ENCODE results near the gene DDX20.

The DDX20 gene

GRCh38 chr1:111719135-111719534 lies 36.6 kb upstream of the DDX20 start:
- in situ Hi-C loops (cut with MboI; ENCODE audit: low sequenced_read_pairs, unreplicated experiment), result no loop called here

GRCh38 chr1:111719674-111720132 lies 36.0 kb upstream of the DDX20 start:
- TF ChIP-seq CTCF (IDR thresholded peaks at IDR 0.05; ENCODE audit: borderline replicate concordance, control extremely low read depth, extremely low read depth, insufficient read depth, missing control alignments), result no peak
- DNase-seq (ENCODE audit: low spot score), result no peak
- in situ Hi-C loops (cut with MboI; ENCODE audit: low sequenced_read_pairs, unreplicated experiment), result no loop called here

More at GRCh38 chr1:111719135-111719534, 36.6 kb upstream of the DDX20 start:
- DNase-seq (ENCODE audit: low spot score), result no peak
- no peak for TF ChIP-seq CTCF (IDR thresholded peaks at IDR 0.05; ENCODE audit: borderline replicate concordance, control extremely low read depth, extremely low read depth, insufficient read depth, missing control alignments)

GRCh38 chr1:111720274-111720976 lies 35.3 kb upstream of the DDX20 start:
- no peak for TF ChIP-seq CTCF (IDR thresholded peaks at IDR 0.05; ENCODE audit: borderline replicate concordance, control extremely low read depth, extremely low read depth, insufficient read depth, missing control alignments)
- DNase-seq (ENCODE audit: low spot score), result no peak
- in situ Hi-C loops (cut with MboI; ENCODE audit: low sequenced_read_pairs, unreplicated experiment), result no loop called here

GRCh38 chr1:111720977-111721786 lies 34.5 kb upstream of the DDX20 start:
- in situ Hi-C loops (cut with MboI; ENCODE audit: low sequenced_read_pairs, unreplicated experiment), result no loop called here
- TF ChIP-seq CTCF (IDR thresholded peaks at IDR 0.05; ENCODE audit: borderline replicate concordance, control extremely low read depth, extremely low read depth, insufficient read depth, missing control alignments), result no peak
- no peak for DNase-seq (ENCODE audit: low spot score)

- in situ Hi-C loops (cut with MboI; ENCODE audit: low sequenced_read_pairs, unreplicated experiment), result no loop called here
- DNase-seq (ENCODE audit: low spot score), result no peak
- TF ChIP-seq CTCF (IDR thresholded peaks at IDR 0.05; ENCODE audit: borderline replicate concordance, control extremely low read depth, extremely low read depth, insufficient read depth, missing control alignments), result no peak
Observed at GRCh38 chr1:111723091-111723806, 32.5 kb upstream of the DDX20 start.

GRCh38 chr1:111723871-111724270 lies 31.8 kb upstream of the DDX20 start:
- in situ Hi-C loops (cut with MboI; ENCODE audit: low sequenced_read_pairs, unreplicated experiment), result no loop called here
- DNase-seq (ENCODE audit: low spot score), result no peak
- no peak for TF ChIP-seq CTCF (IDR thresholded peaks at IDR 0.05; ENCODE audit: borderline replicate concordance, control extremely low read depth, extremely low read depth, insufficient read depth, missing control alignments)

All from GM13976 (cell line).